B cell (primary cell): ENCODE results near the gene GDA.

ENCODE experiments used
- EZH2 ChIP-seq: IDR thresholded peaks from 2 replicates; pipeline ENCODE4 v1.6.1; 2012; ENCODE audit warnings: borderline replicate concordance, low read depth, mild to moderate bottlenecking, moderate library complexity, low read length; ENCODE audit not compliant: insufficient read depth, poor library complexity, severe bottlenecking
- TF ChIP-seq, protein P1 (sequence below): fragments of 200-600 bp; IDR thresholded peaks from one replicate; pipeline ENCODE4 v1.8.0; 2022; ENCODE audit warnings: antibody characterized with exemption, mild to moderate bottlenecking

DNA sequence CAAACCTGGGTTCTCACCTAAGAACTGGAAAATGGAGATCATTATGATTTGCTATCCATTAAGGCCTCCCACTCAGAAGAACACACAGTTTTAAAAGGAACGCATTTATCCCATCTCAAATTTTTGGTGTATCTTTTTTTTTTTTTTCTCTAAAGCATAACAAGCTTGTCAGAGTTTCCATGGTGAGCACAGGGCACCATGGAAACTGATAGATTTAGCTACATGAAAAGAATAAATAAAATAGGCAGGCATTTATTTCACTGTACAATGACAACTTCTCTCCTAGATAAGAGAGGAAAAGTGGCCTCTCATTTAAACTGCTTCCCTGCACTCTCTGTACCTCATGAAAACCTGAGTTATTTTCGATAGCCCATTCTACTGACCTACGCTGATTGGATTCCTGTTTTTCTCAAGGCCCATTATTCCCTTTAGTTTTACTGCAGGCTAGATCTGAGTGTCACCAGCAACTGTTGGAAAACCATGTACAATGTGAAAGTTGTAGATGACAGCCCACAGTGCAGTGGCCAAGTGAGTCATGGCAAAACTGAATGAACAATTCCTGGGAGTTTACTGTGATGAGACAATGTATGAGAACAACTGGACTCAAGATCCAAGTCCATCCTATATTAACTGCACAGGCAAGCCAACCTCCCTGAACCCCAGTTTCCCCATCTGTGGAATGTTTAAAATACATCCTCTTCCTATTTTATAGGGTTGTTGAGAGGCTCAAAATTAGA is 4.3 kb upstream of the GDA start:
- TF ChIP-seq, protein P1, sequence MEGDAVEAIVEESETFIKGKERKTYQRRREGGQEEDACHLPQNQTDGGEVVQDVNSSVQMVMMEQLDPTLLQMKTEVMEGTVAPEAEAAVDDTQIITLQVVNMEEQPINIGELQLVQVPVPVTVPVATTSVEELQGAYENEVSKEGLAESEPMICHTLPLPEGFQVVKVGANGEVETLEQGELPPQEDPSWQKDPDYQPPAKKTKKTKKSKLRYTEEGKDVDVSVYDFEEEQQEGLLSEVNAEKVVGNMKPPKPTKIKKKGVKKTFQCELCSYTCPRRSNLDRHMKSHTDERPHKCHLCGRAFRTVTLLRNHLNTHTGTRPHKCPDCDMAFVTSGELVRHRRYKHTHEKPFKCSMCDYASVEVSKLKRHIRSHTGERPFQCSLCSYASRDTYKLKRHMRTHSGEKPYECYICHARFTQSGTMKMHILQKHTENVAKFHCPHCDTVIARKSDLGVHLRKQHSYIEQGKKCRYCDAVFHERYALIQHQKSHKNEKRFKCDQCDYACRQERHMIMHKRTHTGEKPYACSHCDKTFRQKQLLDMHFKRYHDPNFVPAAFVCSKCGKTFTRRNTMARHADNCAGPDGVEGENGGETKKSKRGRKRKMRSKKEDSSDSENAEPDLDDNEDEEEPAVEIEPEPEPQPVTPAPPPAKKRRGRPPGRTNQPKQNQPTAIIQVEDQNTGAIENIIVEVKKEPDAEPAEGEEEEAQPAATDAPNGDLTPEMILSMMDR, result no peak
- no peak for TF ChIP-seq EZH2
